NOMO-1 treated with DMSO at 0.1 percent for 48 hours (cell line): ENCODE measurements around the gene TNRC6B.

Experiments used
- DNase-seq: peaks from one replicate; lab custom pipeline; 2025; ENCODE audit not compliant: unreplicated experiment; lab: John Stamatoyannopoulos, UW

TNRC6B gene

DNA sequence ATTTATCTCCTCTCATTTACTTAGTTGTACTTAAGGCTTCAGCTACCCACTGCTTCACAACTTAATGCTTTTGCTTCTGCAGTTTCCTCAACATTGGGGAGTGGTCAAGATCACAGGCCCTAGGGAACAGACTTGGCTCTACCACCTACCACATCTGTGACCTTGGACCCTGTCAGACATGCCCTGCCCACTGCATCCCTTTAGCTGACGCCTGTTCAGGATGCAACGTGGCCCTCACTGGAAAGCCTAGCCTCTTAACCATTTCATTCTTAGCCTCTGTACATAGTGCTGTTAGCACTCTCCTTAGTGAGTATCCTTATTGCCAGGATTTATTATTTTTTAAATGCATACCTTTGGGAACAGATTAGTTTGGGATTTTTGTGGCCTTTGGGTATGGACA lies 34.4 kb downstream of the TNRC6B start:
- DNase-seq: no peak

DNA sequence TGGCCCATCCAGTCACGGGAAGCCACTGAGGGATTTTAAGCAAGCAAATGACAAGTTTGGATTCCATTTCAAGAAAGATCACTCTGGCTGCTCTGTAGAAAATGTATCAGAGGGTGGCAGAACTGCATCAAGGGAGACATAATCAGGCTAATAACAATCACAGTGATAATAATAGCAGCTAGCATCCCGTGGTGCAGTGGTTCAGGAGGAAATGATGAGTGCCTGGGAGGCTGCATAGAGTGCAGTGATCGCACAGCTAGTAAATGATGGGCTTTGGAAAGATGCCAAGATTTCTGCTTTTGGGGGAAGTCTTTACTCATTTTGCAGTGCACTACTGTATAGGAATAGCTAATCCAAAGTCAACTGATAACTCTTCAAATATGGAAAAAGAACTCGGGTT lies 35.8 kb downstream of the TNRC6B start:
- DNase-seq: no peak

DNA sequence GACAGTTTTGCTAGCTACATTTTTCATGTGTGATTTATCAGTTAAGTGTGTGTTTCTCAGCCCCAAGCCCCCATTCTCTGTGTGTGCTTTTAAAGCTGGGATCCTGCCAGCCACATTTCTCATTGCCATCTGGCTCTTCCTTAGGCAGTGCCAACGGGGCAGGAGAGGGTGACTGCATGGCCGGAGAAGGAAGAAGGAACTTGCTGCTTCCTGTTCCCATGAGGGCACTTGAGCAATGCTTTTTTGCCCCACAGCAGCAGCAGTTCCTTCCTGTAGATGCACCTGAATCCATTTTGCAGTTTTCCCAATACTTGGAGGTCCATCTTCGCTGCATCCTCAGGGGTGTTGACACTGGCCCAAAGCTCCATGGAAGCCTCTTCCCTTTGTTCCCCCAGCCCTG lies 37.5 kb downstream of the TNRC6B start:
- DNase-seq: peak; percentile 59

DNA sequence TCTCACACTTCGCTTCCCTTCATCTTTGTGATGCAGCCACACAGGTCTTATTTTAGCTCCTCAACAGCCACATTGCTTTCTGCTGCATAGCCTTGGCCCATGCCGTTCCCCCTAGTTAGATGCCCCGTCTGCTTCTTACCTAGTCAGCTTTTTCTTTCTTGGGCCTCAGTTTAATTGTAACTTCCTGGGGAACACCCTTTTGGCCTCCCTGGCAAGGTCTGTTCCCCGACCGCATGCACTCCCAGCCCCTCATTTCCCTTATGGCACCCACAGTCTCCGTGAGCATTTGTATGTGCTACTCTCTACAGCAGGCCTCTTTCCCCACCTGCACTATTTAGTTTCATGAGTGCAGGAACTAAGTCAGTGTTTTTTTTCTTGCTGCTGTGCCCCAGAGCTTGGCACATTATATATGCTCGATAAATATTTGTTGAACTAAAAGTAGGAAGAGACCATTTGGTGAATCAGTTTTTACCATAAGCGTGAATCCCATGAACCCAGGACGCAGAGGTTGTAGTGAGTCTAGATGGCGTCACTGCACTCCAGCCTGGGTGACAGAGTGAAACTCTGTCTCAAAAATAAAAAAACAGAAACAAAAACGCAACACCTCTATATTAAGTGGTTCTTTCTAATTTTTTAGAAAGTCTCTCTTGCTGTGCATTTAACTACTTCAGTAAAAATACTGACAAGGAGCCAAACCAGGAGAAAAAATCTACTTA lies 38.5 kb downstream of the TNRC6B start:
- no peak for DNase-seq

DNA sequence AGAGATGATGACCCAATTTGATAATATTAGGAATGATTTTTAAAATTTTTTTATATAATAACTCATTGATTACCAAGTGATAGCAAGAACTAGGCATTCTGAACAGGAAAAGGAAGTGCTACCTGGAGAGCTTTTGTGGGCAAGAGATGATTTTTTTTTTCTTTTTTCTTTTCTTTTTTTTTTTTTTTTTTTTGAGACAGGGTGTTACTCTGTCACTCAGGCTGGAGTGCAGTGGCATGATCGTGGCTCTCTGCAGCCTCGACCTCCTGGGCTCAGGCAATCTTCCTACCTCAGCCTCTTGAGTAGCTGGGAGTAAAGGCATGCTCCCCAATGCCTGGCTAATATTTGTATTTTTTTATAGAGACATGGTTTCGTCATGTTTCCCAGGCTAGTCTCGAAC lies 40.4 kb downstream of the TNRC6B start:
- DNase-seq: no peak

DNA sequence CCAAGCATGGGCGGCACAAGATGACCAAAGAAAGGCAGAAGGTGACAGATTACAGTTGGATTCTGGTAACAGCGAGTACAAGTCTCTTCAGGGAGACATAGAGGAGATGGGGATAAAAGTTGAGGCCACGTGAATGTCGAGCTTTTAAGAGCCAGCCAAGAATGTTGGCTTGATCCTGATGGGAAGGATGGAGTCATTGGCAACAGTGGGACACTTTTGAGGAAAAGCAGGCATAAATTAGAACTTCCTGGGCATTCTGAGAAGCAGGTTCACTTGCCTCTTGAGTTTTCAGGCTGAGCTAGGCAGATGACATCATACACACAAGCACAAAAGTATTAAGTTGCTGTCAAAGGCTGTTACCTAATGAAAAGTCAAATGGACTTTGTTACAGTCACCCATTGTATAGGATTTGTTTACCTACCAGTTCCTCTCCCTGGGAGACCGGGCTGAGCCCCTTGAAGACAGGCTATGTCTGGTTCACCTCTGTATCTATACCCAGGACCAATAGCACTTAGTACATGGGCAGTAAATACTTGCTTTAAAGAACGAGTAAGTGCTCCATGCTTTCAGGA lies 41.1 kb downstream of the TNRC6B start:
- DNase-seq: no peak

DNA sequence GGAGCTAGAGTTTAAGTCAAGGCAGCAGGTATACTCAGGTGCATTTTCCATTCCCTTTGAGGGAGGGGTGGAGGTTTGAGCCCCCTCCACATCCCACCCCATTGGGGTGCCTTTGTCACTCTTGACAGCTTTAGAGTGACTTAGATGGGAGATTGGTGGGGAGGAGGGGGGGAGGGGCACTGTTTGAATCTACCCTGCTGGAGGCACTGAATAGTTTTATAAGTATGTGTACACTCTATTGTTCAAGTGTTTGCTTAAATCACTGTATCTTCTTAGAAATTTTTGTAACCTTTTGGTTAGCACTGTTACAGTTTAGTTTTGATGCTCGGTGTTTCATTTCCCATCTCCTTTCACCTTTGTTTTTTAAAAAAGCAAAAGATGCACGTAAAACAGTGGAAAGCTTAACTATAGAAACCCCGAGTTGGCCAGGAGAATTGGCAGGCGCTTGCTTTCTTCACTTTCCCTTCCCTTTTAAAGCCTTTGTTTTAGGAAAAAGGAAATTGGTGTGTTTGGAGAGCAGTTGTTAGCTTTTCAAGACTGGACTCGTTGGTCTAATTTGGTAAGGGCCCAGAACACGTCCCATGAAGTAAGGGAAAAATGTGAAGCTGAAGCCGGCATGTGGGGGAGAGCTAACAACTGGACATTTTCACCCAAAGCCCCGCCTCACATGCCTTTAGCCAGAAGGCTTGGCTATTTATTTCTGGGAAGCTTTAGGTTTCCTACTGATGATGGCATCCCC lies 42.8 kb downstream of the TNRC6B start:
- no peak for DNase-seq

DNA sequence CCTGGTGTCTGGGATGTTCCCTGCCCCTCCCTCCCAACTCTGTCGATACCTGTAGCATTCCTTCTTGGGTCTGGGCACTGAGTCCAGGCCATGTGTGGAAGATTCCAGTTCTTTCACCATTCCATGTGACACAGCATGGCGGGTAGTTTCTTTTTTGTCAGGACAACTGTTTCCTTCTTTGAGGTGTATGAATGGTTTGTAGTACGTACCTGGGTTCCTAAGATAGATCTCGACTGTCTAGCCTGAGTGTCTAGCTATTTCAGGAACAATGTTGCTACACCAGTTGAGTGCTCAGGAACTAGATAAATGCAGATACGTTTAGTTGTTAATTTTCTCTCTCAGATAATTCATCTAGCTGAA lies 43.3 kb downstream of the TNRC6B start:
- no peak for DNase-seq

DNA sequence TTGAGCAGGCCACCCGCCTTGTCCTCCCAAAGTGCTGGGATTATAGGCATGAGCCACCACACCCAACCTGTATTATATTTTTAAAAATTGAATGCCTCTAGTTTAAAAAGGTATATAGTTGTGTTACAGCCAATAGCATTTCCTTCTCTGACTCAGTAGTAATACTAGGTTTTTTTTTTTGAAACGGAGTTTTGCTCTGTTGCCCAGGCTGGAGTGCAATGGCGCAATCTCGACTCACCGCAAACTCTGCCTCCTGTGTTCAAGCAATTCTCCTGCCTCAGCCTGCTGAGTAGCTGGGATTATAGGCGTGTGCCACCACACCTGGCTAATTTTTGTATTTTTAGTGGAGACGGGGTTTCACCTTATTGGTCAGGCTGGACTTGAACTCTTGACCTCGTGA lies 45.3 kb downstream of the TNRC6B start:
- peak; percentile 29 for DNase-seq

DNA sequence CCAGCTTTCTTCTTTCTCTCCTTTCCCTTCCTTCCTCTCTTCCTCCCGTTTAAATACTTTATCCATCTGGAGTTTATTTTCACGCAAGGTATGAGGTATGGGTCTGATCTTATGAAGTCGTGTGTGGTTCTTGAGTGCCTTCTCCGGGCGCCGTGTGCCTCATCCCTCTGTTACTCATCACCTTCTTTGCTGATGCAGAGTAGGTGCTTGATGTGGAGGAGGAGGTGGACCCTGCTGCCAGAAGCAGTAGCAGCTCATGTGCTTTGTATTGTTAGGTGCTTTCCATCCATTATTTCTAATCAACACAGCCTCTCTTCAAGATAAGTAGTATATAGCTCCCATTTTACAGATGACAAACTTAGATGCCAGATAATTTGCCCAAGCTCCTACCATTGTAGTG lies 47.0 kb downstream of the TNRC6B start:
- DNase-seq: no peak

DNA sequence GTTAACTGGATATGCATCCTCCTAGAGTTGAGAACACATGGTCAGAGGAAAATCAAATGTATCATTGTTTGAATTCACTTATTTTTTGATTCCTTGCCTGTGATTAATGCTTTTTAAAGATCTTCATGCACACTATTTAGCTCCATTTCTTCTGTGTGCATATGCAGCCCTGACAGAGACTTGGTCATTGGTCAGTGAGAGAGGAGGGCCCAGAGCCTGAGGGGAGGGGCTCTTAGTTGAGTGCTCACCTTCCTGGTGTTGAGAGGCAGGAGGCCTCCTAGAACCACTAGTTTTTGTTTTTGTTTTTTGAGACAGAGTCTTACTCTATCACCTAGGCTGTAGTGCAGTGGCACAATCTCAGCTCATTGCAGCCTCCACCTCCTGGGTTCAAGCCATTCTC lies 48.9 kb downstream of the TNRC6B start:
- no peak for DNase-seq

DNA sequence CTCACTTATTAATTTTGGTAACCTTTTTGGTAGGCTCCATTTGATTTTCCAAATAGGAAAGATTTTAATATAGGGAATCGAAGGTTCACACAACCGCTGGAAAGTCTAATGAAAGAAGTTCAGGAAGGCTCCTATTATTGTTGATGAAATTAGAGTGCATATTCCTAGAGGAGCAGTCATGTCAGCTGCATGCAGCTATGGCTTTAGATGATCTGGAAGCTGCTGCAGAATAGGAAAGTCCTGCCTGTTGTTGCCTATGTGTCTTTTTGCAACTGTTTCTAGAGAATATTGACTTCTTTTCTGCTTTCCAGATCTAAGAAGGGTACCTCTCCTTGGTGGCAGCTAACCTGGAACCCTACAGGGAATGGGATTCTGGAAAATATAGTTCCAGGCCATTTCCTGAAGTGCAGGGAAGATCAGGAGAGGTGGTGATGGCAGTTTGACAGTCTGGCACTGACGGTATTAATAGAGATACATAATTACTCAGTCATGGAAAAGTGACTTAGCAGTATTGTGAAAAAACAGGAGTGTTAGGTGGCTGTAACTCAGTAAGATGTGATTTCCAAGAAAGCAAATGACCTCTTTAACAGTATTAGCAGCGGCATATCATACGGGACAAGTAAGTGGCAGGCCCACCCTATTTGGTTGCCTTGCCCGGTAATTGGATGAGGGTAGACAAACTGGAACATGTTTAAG lies 54.0 kb downstream of the TNRC6B start:
- DNase-seq: no peak

DNA sequence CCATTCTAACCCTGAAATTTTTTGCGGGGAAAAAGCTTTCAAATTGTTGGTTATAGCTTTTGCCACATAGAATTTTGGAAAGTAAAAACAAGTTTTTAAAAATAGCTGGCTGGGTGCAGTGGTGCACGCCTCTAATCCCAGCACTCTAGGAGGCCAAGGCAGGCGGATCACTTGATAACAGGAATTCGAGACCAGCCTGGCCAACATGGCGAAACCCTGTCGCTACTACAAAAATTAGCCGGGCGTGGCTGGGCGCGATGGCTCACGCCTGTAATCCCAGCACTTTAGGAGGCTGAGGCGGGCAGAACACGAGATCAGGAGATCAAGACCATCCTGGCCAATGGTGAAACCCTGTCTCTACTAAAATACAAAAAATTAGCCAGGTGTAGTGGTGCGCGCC lies 54.9 kb downstream of the TNRC6B start:
- no peak for DNase-seq

DNA sequence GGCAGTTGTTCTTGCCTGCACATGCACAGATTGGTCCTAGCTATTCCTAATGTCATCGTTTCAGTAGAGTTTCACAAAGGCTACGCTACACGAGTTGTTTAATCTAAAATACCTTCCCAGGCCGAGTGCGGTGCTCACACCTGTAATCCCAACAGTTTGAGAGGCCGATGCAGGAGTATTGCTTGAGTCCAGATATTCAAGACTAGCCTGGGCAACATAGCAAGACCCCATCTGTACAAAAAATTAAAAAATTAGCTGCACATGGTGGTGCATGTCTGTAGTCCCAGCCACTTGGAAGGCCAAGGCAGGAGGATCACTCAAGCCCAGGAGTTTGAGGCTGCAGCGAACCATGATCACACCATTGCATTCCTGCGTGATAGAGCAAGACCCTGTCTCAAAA lies 56.2 kb downstream of the TNRC6B start:
- no peak for DNase-seq

DNA sequence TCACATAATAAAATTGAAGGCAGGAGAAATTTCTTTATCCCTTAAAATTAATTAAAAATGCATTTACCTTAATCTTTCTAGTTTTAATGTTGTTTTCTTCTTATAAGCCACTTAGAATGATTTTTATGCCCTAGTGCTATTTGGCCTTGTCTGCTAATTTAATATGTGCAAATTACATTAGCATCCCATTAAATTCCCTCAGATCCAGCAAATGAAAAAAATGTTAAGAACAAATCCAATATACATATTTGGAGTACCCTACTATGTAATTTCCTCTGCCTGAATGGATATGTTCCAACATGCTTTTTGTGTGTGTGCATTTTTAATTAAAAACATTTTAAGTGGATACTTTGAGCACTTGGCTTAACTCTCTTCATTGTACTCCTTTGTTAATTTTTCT lies 56.9 kb downstream of the TNRC6B start:
- no peak for DNase-seq

DNA sequence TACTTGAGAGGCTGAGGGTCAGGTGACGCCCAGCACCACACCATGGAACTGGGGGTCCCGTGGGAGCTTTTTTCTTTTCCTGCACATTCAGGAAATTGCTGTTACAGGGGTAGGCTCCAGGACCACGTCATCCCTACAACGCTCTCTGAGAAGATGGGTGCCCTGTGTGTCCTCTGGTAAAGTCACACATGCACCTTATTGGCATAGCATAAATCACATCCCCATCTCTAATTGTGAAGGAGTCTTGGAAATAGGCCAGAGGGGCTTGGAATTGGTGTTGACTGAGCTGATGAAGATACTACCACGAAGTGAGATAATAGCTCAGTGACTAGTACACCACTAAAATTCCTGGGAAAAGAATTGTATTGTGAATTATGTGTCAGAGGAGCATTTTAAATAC lies 57.6 kb downstream of the TNRC6B start:
- no peak for DNase-seq

DNA sequence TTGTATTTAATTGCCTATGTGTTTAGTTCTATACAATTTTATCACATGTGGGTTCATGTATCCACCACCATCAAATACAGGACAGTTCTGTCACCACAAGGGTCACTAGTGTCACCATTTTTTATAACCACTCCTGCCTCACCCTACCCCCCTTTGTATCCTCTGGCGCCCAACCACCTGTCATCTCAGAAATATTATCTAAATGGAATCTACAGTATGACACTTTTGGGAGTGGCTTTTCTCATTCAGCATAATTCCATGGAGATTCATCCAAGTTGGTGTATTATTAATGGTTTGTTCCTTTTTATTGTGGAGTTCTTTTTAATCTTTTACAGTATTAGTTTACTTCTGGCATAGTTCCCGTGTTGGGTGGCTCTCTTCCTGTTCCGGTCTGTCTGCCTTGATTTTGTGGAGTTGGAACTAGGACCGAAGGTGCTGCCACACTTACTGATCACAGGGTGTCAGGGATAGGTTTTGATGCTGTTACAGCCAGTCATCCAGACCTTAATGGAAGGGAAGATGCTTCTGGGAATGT lies 58.5 kb downstream of the TNRC6B start:
- DNase-seq: no peak

DNA sequence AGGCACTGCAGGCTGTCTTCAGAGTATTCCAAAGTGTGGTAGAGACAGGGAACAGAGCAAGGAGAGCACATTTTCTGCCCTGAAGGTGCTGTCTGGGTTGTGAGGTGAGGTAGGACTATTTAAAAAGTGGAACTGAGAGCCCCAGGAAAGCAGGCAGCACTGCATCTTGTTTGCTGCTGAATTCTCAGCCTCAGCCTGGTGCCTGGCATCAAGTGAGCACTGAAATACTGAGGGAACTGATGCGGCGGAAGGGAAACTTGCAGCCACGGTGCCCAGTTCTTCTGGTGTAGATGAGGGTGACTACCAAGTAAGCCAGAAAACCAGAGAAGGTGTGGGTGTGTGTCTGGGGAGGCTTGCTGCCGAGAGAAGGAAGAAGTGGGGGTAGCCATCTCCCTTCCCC lies 59.5 kb downstream of the TNRC6B start:
- no peak for DNase-seq

DNA sequence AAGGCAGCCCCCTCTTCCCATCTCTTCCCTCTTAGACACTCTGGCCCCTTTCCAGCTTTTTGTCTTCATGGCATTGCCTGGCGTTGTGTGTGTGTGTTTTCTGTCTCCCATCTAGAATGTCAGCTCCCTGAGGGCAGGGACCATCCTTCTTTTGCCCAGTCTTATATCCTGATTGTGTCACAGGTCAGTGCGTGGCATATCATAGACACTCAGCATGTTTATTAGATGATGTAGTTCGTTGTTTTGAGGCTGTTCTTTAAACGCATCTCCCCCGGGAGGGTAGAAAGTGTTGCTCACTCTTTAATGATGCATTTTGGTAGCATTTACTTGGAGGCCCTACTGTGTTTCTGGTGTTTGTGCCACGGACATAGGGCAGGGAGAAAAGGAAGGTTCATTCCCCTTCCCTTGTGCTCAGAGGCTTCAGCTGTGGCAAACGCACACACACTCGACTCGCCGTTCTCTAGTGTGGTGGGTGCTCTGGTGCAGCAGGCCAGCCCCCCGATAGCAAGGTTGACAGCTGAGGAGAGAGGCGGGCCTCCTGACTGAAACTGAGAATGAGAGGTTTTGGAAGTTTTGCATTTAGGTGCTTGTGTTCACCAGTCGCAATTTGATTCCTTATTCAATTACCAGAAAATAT lies 60.2 kb downstream of the TNRC6B start:
- no peak for DNase-seq

DNA sequence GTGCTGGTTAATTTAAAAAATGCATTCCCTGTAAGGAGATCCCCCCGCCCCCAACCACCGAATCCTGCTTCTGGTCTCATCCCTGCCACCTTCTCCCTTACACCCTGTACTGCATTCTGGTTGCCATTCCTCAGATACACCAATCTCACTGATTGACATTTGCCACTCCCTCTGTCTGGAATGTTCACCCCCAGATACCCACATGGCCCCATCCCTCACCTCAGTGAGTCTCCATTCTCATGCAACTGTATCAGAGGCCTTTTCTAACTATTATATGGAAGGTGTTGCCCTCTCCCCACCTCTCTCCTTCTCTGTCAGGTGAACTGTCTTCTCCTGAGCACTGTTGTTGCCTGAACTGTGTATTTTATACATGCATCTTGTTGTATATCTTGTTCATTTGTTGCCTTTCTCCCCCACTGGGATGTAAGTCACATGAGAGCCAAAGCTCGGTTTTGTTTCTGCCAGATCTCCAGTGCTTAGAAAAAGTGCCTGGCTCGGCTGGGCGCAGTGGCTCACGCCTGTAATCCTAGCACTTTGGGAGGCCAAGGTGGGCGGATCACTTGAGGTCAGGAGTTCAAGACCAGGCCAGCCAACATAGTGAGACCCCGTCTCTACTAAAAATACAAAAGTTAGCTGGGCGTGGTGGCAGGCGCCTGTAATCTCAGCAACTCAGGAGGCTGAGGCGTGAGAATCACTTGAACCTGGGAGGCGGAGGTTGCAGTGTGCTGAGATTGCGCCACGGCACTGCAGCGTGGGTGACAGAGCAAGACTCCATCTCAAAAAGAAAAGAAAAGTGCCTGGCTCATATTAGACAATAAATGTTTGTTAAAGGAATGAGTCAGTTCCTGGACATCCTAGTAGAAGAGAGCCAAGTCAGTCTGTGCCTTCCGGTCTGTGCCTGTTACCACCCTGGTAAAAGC lies 61.0 kb downstream of the TNRC6B start:
- DNase-seq: no peak
